Natural killer cell (primary cell): ENCODE measurements around the gene PIGC. TPM values are rescaled to one million over a fixed set of nuclear protein-coding genes. Genes with fewer than 3 reads are reported as not detected.

ENCODE experiments used
- ATAC-seq, 3 donors: fragments of 150-1000 bp in 2 of 3; fragments of 200-7000 bp in 1 of 3; cut with Tn5 transposase; 1 replicate in 1 of 3; 2 replicates in 2 of 3; pipeline ENCODE4 v1.10.0; 2021; ENCODE audit warnings: mild to moderate bottlenecking in 2 of 3, moderate library complexity in 2 of 3
- DNase-seq, 2 donors: peaks; one replicate each; pipeline versions ENCODE4 v3.0.0 to v3.0.0-alpha.2; 2013 to 2021; ENCODE audit warnings: mixed read lengths in 1 of 2
- H3K27ac ChIP-seq: one replicate; pipeline ENCODE4 v1.5.1; 2013; ENCODE audit warnings: mild to moderate bottlenecking, low read length
- H3K27me3 ChIP-seq: one replicate; pipeline ENCODE4 v1.6.1; 2013; ENCODE audit warnings: low read length; ENCODE audit not compliant: control insufficient read depth, insufficient read depth
- H3K36me3 ChIP-seq: one replicate; pipeline ENCODE4 v1.6.1; 2013; ENCODE audit warnings: low read length; ENCODE audit not compliant: control insufficient read depth, insufficient read depth
- H3K4me1 ChIP-seq: one replicate; pipeline ENCODE4 v1.6.1; 2013; ENCODE audit warnings: low read length; ENCODE audit not compliant: control insufficient read depth, insufficient read depth
- H3K4me3 ChIP-seq: one replicate; pipeline ENCODE4 v1.5.1; 2013; ENCODE audit warnings: low read length
- H3K9me3 ChIP-seq: one replicate; pipeline ENCODE4 v1.6.1; 2013; ENCODE audit warnings: low read length; ENCODE audit not compliant: control insufficient read depth, insufficient read depth
- H3K27ac Mint-ChIP-seq, 2 donors: one replicate each; pipeline ENCODE4 v1.8.0; 2022; ENCODE audit warnings: mild to moderate bottlenecking in 2 of 2, mixed read lengths in 2 of 2, moderate library complexity in 1 of 2
- H3K27me3 Mint-ChIP-seq, 2 donors: one replicate each; pipeline ENCODE4 v1.8.0; 2022; ENCODE audit warnings: low read depth in 2 of 2, mixed read lengths in 2 of 2
- H3K36me3 Mint-ChIP-seq: one replicate; pipeline ENCODE4 v1.8.0; 2022; ENCODE audit warnings: mixed read lengths
- H3K4me1 Mint-ChIP-seq, 2 donors: one replicate each; pipeline ENCODE4 v1.8.0; 2022; ENCODE audit warnings: mixed read lengths in 2 of 2
- H3K4me3 Mint-ChIP-seq: one replicate; pipeline ENCODE4 v1.8.0; 2022; ENCODE audit warnings: mild to moderate bottlenecking, moderate library complexity, mixed read lengths
- H3K9me3 Mint-ChIP-seq, 2 donors: one replicate each; pipeline ENCODE4 v1.8.0; 2022; ENCODE audit warnings: mixed read lengths in 2 of 2
- WGBS: methylation state at CpG from one replicate; pipeline ENCODE4 v1.1.7; 2013; ENCODE audit warnings: missing lambda C conversion rate; ENCODE audit not compliant: insufficient coverage; 5-methylcytosine and 5-hydroxymethylcytosine counted together
- intact Hi-C: fragments of 100-400 bp; cut with micrococcal nuclease; formaldehyde crosslinking; loops from one replicate; pipeline ENCODE4 v1.14.2; 2022
- total RNA-seq, 4 donors: library from RNA; stranded (reverse); fragments of 120-200 nt in 1 of 4; gene quantifications; one replicate each; pipeline versions ENCODE4 v1.2.3 to v1.2.4, GENCODE V29; 2013 to 2022
- TF ChIP-seq, protein P1 (sequence below): fragments of 200-600 bp; IDR thresholded peaks from one replicate; pipeline ENCODE4 v1.8.0; 2022; ENCODE audit warnings: antibody characterized with exemption

PIGC gene
- total RNA-seq, 3 donors from 2014 or later (not counting 1 experiment from before 2014, with no cell fraction given), result 27.9 to 35.7 (median 30.4) TPM

DNA sequence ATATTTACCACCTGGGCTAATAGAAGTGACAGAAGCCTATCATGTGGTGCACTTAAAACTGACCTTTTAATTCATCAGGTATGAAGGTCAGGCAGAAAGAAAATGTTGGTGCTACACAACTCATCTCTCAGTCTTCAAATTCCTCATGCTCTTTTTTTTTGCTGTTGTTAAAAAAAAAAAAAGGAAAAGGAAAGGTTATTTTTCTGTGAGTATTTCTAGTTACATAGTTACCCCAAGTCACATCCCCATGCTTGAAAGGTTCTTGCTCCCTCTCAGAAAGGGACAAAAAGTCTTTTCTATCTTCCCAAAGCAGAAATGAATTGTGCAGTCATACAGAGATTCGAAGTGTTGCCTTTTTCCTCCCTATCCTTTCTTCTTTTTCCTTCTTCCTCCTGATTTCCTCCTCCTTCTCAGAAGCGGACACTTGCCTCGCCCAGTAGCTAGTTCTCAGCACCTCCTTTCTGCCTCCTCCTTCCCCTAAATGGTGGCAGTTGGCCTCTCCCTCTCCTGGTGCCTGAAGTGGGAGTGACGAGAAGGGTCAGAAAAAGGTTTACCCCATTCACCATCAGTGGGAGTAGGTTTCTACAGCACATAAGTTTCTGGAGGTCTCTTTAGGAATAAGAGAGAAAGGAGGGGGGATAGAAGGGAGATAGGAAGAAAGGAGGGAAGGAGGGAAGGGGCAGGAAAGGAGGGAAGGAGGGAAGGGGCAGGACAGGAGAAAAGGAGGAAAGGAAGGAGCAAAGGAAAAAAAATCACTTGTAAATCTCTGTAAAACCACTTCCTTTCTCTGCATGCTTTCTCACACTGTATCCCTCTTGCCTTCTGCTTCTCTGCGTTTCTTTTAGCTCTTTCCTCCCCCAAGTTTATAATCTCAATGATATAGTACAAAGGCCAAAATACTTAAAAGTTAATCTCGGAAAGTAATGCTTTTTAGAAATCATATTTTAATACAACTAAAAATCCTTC lies 43.8 kb downstream of the PIGC start:
- Histone ChIP-seq H3K9me3 (no peaks in the 10 kb centered on the region), H3K4me1 (peaks cover 13% of the 10 kb centered on the region), H3K36me3 (no peaks in the 10 kb centered on the region), H3K27me3 (no peaks in the 10 kb centered on the region), H3K4me3 (no peak overlapping the region), H3K27ac (no peak overlapping the region)
- Mint-ChIP-seq H3K4me3 (peak overlapping the region; percentile 62), H3K4me1 (peaks cover 45 to 50% of the 10 kb centered on the region in 2 donors), H3K36me3 (no peaks in the 10 kb centered on the region), H3K9me3 (no peaks in the 10 kb centered on the region), H3K27ac (peak overlapping the region; percentile 38 to 72), H3K27me3 (peaks cover 0 to 4% of the 10 kb centered on the region in 2 donors)
- WGBS, result 76% methylated on average over 4 of the region's 6 CpGs
- ATAC-seq (no peak), DNase-seq (no peak)
- intact Hi-C loops, result loop anchor here (1.0 to 2.0 kb wide), 3 partner anchors 265 to 397 kb away; no protein-coding TSS in a partner anchor
- TF ChIP-seq, protein P1, sequence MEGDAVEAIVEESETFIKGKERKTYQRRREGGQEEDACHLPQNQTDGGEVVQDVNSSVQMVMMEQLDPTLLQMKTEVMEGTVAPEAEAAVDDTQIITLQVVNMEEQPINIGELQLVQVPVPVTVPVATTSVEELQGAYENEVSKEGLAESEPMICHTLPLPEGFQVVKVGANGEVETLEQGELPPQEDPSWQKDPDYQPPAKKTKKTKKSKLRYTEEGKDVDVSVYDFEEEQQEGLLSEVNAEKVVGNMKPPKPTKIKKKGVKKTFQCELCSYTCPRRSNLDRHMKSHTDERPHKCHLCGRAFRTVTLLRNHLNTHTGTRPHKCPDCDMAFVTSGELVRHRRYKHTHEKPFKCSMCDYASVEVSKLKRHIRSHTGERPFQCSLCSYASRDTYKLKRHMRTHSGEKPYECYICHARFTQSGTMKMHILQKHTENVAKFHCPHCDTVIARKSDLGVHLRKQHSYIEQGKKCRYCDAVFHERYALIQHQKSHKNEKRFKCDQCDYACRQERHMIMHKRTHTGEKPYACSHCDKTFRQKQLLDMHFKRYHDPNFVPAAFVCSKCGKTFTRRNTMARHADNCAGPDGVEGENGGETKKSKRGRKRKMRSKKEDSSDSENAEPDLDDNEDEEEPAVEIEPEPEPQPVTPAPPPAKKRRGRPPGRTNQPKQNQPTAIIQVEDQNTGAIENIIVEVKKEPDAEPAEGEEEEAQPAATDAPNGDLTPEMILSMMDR, result peak; percentile 58

DNA sequence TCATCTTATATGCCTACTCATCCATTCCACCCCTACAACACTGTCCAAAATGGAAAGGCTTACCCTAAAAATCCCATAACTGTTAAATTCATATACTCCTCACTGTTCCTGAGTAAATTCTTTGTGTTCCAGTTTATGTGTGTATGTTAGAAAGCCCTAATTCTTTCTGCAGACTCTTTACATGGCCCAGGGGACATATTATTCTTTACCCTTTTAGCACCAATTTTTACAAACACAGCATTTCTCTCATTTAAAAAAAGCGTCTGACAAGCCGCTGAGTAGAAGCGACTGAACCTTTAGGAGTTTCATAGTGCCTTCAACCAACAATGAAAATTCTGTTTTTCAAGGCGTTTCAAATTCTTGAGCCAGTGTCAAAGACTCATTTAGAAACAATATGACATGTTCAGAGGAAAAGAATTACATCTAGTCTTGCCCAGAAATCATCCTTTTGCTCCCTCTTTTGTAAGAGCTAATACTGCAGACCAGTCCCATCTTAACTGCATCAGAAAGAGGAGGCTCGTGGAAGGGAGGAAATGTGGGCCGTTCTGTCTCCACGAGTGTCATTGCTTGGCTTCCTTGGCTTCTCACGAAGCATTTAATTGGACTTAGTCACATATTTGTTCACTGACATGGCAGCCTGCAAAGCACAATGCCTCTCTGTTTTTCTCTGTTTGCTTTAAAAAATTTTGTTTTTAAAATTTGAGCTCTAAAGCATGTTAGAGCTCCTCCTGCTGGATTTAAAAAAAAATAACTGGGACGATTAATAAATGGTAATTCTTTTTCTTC lies 44.7 kb downstream of the PIGC start:
- Mint-ChIP-seq H3K36me3 (no peaks in the 10 kb centered on the region), H3K9me3 (no peaks in the 10 kb centered on the region), H3K4me3 (peak overlapping the region; percentile 62), H3K27me3 (no peaks in the 10 kb centered on the region), H3K4me1 (peaks cover 46 to 55% of the 10 kb centered on the region in 2 donors), H3K27ac (peak overlapping the region; percentile 38 to 72)
- ATAC-seq, result peak; percentile 34 to 64 (median 52)
- TF ChIP-seq, protein P1, result peak; percentile 90
- Histone ChIP-seq H3K4me3 (no peak overlapping the region), H3K4me1 (peaks cover 20% of the 10 kb centered on the region), H3K9me3 (no peaks in the 10 kb centered on the region), H3K36me3 (no peaks in the 10 kb centered on the region), H3K27ac (peak overlapping the region; percentile 13), H3K27me3 (no peaks in the 10 kb centered on the region)
- intact Hi-C loops, result loop anchor here (1.0 to 2.0 kb wide), 3 partner anchors 264 to 396 kb away; no protein-coding TSS in a partner anchor
- 36% methylated on average over 8 of the region's 9 CpGs for WGBS
- DNase-seq, result peak in 1 of 2 donors; percentile 67

DNA sequence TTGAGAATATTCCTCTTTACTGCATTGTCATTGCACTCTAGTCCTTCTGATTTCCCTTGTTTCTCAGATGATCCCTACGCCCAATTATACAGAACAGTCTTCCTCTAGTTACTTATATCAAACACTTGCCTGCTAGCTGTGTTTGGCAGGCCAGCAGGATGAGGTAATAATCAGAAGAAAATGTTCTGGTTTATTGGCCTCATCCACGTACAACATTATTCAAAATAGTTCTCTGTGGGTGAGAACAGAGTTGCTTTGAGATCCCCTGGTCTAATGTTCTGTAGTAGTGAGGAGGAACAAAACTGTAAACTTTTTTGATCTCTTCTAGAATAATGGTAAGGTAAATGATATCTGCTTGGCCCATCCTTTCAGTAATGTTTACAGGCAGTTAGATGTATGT lies 45.7 kb downstream of the PIGC start:
- no peaks in the 10 kb centered on the region for H3K9me3 Mint-ChIP-seq
- H3K4me3 ChIP-seq, result no peak overlapping the region
- no peaks in the 10 kb centered on the region for H3K27me3 ChIP-seq
- intact Hi-C loops, result loop anchor here (2.0 kb wide), 1 partner anchor 395 kb away; no protein-coding TSS in a partner anchor
- peaks cover 23% of the 10 kb centered on the region for H3K4me1 ChIP-seq
- no peaks in the 10 kb centered on the region for H3K36me3 Mint-ChIP-seq
- no peak for ATAC-seq
- no peaks in the 10 kb centered on the region for H3K27me3 Mint-ChIP-seq
- peaks cover 50 to 58% of the 10 kb centered on the region in 2 donors for H3K4me1 Mint-ChIP-seq
- no peak overlapping the region for H3K27ac ChIP-seq
- H3K4me3 Mint-ChIP-seq, result no peak overlapping the region
- H3K27ac Mint-ChIP-seq, result peak overlapping the region in 1 of 2 donors; percentile 9
- H3K9me3 ChIP-seq, result no peaks in the 10 kb centered on the region
- WGBS, result 64% methylated on average over 2 of the region's 2 CpGs
- DNase-seq, result no peak
- no peaks in the 10 kb centered on the region for H3K36me3 ChIP-seq
- TF ChIP-seq, protein P1, result no peak
